ENCODE data around the gene TES. TPM values are rescaled to one million over a fixed set of nuclear protein-coding genes. Genes with fewer than 3 reads are reported as not detected.

Gene TES
- polyA plus RNA-seq, 4 donors, result 72.8 to 85.7 (median 82.7) TPM

DNA sequence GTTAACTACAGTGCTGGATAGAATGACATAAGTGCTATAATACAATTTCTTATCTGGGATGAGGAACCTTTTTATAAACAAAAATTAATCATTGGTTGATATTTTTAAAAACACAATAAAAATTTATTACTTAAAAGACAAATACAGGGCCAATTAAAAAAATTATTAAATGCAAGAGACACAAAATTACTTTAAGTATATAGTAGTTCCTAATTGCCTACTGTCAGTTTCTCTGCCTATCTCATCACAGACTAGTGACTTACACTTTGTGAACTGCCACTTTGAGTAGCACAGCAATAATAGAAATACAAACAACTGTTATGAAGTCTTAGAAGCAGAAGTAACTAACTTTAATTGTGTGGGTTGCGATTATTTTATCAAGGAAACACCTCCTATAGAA, 8.4 kb downstream of the TES start:
- no peak for DNase-seq (ENCODE audit: low read depth in 4 of 4, low spot score in 3 of 4)

- no peak for DNase-seq (ENCODE audit: low read depth in 4 of 4, low spot score in 3 of 4)
Measured at GRCh38 chr7:116219288-116219687, 8.9 kb downstream of the TES start.

GRCh38 chr7:116219834-116220233, 9.5 kb downstream of the TES start:
- no peak for DNase-seq (ENCODE audit: low read depth in 4 of 4, low spot score in 3 of 4)

GRCh38 chr7:116222501-116222900, 12.2 kb downstream of the TES start:
- DNase-seq (ENCODE audit: low read depth in 4 of 4, low spot score in 3 of 4), result no peak

GRCh38 chr7:116223588-116223987, 13.2 kb downstream of the TES start:
- DNase-seq (ENCODE audit: low read depth in 4 of 4, low spot score in 3 of 4), result no peak

DNA sequence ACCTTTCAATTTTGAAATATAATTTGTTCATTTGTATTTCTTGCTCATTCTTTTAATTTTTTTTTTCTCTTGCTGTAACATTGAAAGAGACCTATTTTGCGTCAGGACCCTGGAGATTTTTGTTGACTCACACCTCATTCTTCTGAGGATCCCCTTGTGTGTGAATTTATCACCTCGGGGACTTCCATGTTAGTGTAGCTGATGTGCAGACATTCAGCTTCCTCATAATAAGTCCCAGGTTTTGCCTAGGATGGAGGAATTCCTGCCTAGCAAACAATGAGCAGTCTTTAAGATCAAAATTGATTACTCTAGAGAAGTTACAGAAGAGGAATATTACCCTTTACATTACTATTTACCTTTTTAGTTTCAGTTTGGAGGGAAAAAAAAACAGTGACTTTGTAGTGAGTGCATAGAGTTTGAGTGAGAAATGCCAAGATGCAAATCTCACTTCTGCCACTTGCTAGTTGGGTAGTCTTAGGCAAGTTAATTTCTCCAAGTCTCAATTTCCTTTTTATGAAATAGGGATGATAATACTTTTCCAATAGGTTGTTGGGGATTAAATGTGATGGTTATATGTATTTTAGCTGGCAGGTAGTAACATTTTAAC, 14.3 kb downstream of the TES start:
- no peak for DNase-seq (ENCODE audit: low read depth in 4 of 4, low spot score in 3 of 4)

- DNase-seq (ENCODE audit: low read depth in 4 of 4, low spot score in 3 of 4), result no peak
Measured at GRCh38 chr7:116225860-116226259, 15.5 kb downstream of the TES start.

- no peak for DNase-seq (ENCODE audit: low read depth in 4 of 4, low spot score in 3 of 4)
Measured at GRCh38 chr7:116226664-116227063, 16.3 kb downstream of the TES start.

DNA sequence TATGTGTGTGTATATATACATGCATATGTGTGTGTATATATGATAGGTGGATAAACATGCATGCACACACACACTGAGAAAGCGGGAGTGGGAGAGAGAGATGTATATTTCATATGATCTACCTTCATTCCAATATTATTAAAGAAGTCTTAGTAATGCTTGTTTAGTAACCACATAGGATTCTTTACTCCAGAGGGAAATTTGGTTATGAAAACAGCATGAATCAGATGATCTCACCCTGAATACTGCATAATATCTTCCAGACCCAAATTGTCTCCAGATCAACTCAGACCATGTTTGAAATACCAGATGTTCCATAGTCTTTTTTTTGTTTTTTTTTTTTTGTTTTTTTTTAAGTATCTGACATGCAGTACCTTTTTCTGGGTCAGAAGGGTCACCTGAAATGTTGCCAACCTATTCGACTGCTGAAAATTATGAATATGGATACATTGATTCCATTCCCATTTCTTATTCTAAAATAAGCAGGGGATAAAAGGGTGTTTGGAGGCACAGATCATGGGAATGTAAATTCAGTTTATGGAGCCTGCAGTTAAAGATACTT, 17.4 kb downstream of the TES start:
- DNase-seq (ENCODE audit: low read depth in 4 of 4, low spot score in 3 of 4), result no peak

- DNase-seq (ENCODE audit: low read depth in 4 of 4, low spot score in 3 of 4), result no peak
Measured at GRCh38 chr7:116228241-116228640, 17.9 kb downstream of the TES start.

- DNase-seq (ENCODE audit: low read depth in 4 of 4, low spot score in 3 of 4), result no peak
Measured at GRCh38 chr7:116229366-116229765, 19.0 kb downstream of the TES start.

DNA sequence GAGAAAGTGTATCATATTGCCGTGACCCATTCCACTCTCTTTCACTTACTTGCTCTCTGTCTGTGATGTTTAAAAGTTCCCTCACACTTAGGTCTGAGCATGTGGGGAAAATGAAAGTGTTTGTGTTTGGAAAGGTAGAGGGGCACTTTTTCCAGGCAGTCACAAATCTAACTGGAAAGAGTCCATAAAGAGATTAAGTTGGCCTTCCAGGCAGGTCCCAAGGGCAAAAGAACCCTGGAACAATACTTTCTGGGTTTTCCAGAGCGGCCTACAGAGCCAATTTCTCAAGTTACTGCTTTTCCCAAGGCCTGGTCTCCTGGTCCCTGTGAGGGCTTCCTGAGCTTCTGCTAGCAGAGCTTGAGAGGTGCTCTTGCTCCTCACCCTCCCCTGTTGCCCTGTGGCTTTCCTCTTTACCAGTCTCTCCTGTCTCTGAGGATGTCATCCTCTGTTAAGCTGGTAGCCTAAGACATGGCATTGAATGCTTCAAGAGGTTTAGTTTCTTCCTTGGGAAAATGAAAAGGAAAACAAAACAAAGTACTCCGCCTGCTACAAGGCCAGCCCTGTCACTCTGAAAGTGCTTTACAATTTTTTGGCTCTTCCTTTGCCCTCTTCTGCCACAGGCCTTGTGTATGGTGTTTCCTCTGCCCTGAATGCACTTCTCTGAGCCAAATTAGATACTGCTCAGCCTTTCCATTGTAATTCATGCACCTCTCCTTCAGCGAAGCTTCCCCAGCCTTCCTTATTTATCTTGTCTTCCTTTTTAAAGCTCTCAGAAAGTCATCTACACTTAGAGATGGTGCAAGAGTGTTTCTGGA, 20.1 kb downstream of the TES start:
- no peak for DNase-seq (ENCODE audit: low read depth in 4 of 4, low spot score in 3 of 4)

DNA sequence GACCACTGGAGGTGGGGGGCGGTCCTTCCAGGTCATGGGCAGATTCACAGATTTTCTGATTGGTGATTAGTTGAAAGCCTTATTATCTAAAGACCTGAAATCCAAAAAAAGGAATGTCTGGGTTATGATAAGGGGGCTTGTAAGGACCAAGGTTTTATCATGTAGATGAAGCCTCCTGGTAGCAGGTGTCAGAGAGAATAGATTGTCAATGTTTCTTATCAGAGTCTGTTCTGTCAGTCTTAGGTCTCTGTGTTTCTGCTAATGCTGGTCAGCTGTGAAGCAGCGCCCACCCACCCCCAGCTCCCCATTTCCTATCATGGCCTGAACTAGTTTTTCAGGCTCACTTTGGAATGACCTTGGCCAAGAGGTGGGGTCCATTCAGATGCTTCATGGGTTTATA, 21.2 kb downstream of the TES start:
- no peak for DNase-seq (ENCODE audit: low read depth in 4 of 4, low spot score in 3 of 4)

- no peak for DNase-seq (ENCODE audit: low read depth in 4 of 4, low spot score in 3 of 4)
Measured at GRCh38 chr7:116231949-116232348, 21.6 kb downstream of the TES start.

- no peak for DNase-seq (ENCODE audit: low read depth in 4 of 4, low spot score in 3 of 4)
Measured at GRCh38 chr7:116232350-116232749, 22.0 kb downstream of the TES start.

DNA sequence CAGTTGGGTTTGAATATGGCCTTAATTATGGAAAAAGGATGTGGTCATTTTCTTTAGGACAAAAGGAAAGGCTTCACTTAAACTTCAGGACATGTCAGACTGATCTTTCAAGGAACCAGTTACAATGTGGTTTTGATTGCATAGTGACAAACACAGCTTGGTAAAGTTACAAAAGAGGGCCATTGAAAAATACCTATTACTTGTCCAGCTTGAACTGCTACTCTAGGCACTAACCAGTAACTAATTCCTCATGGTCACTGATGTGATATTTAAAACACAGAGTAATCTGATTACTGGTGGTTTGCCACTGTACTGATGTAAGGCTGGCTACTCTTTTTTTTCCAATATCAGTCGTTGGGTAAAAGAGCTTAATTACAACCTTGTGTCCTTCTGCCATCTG, 22.6 kb downstream of the TES start:
- DNase-seq (ENCODE audit: low read depth in 4 of 4, low spot score in 3 of 4), result no peak

DNA sequence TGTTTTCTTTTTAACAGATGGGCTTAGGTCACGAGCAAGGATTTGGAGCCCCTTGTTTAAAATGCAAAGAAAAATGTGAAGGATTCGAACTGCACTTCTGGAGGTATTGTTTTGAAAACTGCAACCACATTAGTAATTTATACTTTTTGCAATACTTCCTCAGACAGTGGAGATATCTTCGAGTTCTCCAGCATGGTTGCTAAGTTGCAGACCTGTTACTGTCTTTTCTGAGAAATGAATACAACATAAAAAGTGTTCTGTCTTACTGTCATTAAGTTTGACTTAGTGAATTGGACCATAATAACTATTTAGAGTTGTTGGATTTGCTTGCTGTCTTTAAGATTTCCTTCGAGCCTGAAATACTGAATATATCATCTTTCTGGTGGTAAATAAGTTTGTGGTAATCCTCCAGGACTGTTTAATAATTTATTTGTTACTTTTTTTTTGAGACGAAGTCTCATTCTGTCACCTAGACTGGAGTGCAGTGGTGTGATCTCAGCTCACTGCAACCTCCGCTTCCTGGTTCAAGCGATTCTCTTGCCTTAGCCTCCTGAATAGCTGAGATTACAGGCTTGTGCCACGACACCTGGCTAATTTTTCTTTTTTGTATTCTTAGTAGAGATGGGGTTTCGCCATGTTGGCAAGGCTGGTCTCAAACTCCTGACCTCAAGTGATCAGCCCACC, 24.3 kb downstream of the TES start:
- DNase-seq (ENCODE audit: low read depth in 4 of 4, low spot score in 3 of 4), result no peak

DNA sequence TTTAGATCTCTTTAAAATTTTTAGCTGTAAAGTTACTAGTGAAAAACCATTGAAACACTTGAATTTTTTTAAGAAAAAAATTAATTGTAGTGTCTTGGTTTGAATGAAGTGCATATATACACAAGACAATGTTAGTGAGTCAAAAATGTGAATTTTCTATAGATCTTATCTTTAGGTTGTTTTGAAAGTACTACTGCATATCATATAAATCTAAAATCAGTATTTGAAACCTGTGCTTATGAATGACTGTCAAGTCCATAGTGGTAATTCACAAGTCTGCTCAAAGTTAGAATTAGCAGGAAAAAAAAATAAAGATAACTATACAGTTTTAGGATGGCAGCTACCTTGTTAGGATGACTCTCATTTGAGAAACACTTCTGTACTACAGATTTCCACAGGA, 25.0 kb downstream of the TES start:
- DNase-seq (ENCODE audit: low read depth in 4 of 4, low spot score in 3 of 4), result no peak

- no peak for DNase-seq (ENCODE audit: low read depth in 4 of 4, low spot score in 3 of 4)
Measured at GRCh38 chr7:116236020-116236630, 25.8 kb downstream of the TES start.

GRCh38 chr7:116239020-116239419, 28.7 kb downstream of the TES start:
- DNase-seq (ENCODE audit: low read depth in 4 of 4, low spot score in 3 of 4), result no peak

DNA sequence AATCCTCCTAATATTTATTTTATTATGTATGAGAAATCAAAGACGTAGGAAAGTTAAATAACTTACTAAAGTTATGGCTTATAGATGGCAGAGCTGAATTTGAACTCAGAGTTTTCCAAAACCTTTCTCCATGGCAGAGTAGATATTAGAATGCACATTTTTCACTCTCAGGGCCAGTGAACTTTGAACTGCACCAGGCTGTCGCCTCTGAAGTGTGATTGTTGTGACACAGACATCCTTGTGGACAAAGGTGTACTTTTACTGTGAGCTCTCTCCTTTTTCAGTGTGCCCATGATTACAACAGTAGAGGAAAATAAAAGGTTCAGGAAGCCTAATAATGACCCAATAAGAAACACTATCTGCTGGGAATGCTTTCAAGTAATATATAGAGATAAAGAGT, 29.1 kb downstream of the TES start:
- DNase-seq (ENCODE audit: low read depth in 4 of 4, low spot score in 3 of 4), result no peak

Measured in right renal pelvis (tissue), 4 donors.